ENCODE results near the gene FAAP20.

The FAAP20 gene

DNA sequence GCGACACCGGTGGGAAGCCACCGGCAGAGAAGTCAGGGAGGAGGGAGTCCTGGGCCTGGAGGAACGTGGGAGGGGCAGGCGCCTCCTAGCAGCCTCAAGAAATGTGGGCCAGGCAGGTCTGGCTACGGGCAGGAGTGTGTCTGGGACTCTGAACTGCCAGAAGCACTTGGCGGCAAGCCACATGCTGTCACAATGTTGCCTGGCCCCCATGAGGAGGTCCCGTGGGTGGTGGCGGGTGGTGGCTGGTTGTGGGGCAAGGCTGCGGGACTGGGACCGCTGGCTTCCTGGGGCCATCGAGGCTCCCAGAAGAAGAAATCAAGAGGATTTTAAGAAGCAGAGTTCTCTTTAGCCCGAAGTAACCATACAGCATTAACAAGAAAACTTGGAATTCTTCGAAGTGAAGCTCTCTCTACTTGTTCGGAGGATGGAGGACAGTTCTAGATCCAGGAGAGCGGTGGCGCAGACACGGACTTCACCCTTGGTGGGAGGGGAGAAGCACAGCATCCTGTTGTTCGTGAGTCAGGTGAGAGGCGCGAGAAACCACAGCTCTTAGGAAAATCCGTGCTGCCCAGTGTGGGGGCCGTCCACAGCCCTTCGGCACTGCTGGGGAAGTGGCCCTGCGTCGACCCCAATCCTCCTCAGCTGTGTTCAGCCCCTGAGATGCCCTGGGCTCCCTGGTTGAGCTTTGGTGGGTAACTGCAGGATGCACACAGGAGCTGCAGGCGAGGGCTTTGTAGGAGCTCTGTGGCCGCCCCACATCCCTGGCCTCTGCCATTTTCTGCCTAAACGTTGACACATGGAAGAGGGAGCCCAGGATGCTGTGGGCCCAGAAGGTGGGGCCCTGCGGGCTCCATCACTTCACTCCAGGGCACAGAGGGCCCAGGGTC is 45.9 kb upstream of the FAAP20 start (continued):
- TF ChIP-seq, protein P1, sequence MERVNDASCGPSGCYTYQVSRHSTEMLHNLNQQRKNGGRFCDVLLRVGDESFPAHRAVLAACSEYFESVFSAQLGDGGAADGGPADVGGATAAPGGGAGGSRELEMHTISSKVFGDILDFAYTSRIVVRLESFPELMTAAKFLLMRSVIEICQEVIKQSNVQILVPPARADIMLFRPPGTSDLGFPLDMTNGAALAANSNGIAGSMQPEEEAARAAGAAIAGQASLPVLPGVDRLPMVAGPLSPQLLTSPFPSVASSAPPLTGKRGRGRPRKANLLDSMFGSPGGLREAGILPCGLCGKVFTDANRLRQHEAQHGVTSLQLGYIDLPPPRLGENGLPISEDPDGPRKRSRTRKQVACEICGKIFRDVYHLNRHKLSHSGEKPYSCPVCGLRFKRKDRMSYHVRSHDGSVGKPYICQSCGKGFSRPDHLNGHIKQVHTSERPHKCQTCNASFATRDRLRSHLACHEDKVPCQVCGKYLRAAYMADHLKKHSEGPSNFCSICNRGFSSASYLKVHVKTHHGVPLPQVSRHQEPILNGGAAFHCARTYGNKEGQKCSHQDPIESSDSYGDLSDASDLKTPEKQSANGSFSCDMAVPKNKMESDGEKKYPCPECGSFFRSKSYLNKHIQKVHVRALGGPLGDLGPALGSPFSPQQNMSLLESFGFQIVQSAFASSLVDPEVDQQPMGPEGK (tag by site-specific recombination; IDR thresholded peaks at IDR 0.05) = peak; percentile 67
- TF ChIP-seq ZNF792 (tag by site-specific recombination; IDR thresholded peaks at IDR 0.05) = no peak
- TF ChIP-seq GLIS2 (tag by site-specific recombination; IDR thresholded peaks at IDR 0.05) = peak; percentile 78
- TF ChIP-seq WT1 (tag by site-specific recombination; IDR thresholded peaks at IDR 0.05) = 0 out of 2 replicates have a peak, but pooled peaks have one; percentile 39
- TF ChIP-seq, protein P2, sequence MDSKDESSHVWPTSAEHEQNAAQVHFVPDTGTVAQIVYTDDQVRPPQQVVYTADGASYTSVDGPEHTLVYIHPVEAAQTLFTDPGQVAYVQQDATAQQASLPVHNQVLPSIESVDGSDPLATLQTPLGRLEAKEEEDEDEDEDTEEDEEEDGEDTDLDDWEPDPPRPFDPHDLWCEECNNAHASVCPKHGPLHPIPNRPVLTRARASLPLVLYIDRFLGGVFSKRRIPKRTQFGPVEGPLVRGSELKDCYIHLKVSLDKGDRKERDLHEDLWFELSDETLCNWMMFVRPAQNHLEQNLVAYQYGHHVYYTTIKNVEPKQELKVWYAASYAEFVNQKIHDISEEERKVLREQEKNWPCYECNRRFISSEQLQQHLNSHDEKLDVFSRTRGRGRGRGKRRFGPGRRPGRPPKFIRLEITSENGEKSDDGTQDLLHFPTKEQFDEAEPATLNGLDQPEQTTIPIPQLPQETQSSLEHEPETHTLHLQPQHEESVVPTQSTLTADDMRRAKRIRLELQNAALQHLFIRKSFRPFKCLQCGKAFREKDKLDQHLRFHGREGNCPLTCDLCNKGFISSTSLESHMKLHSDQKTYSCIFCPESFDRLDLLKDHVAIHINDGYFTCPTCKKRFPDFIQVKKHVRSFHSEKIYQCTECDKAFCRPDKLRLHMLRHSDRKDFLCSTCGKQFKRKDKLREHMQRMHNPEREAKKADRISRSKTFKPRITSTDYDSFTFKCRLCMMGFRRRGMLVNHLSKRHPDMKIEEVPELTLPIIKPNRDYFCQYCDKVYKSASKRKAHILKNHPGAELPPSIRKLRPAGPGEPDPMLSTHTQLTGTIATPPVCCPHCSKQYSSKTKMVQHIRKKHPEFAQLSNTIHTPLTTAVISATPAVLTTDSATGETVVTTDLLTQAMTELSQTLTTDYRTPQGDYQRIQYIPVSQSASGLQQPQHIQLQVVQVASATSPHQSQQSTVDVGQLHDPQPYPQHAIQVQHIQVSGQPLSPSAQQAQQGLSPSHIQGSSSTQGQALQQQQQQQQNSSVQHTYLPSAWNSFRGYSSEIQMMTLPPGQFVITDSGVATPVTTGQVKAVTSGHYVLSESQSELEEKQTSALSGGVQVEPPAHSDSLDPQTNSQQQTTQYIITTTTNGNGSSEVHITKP (tag by site-specific recombination; IDR thresholded peaks at IDR 0.05) = peak; percentile 27; the same call in 1 of the 2 replicates
- peak; percentile 93 for TF ChIP-seq GLIS1 (tag by site-specific recombination; IDR thresholded peaks at IDR 0.05)
- TF ChIP-seq ZNF423 (tag by site-specific recombination; IDR thresholded peaks at IDR 0.05) = peak; percentile 90
- TF ChIP-seq ZNF114 (tag by site-specific recombination; IDR thresholded peaks at IDR 0.05) = no peak

DNA sequence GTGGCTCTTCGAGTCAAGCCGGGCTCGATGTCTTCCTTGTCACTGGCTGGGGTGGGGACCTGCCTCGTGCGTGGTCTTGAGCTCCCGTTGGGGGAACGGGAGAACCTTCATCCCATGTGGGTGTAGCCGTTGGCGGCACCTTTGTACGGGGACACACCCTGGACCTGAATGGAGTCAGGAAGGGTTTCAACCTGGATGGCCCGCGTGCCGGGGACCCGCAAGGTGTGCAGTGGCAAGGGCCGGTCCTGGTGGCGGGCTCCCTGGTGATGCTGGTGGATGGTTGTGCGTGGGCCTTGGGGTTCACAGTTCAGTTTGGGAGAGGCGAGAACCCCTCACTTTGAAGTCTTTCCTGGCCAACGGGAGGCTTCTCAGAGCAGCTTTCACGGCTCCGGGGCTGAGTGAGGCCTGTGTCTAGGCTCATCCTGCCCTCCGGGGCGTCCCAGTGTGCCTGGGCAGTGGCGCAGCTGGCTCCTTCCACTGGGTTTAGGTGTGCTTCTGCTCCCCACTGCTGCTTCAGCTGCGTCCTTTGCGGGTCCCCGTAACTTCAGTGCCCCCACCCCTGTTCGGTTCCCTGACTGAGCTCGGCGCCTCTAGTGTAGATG is 44.9 kb upstream of the FAAP20 start:
- POLR2A ChIA-PET = interaction anchor here (2.2 kb wide), 1 partner anchor 12 kb away, joined by 6 read pairs; no protein-coding TSS in a partner anchor
- TF ChIP-seq ZFP69B (tag by site-specific recombination; IDR thresholded peaks at IDR 0.05) (no peak), ZNF121 (tag by site-specific recombination; IDR thresholded peaks at IDR 0.05) (no peak), PBX3 (CRISPR knock-in tag; IDR thresholded peaks at IDR 0.05) (no peak), ZBTB48 (tag by site-specific recombination; IDR thresholded peaks at IDR 0.05) (no peak), ZNF423 (tag by site-specific recombination; IDR thresholded peaks at IDR 0.05) (0 out of 2 replicates have a peak, but pooled peaks have one; percentile 27), MEIS1 (CRISPR knock-in tag; IDR thresholded peaks at IDR 0.05; ENCODE audit: borderline replicate concordance) (no peak), KLF1 (tag by site-specific recombination; IDR thresholded peaks at IDR 0.05) (peak; percentile 81), ZBTB20 (tag by site-specific recombination; IDR thresholded peaks at IDR 0.05) (0 out of 2 replicates have a peak, but pooled peaks have one; percentile 11), EGR2 (tag by site-specific recombination; IDR thresholded peaks at IDR 0.05; ENCODE audit: low read depth) (peak; percentile 29; the same call in 1 of the 2 replicates), ZFHX2 (tag by site-specific recombination; conservative IDR thresholded peaks at IDR 0.05) (peak; percentile 20; the same call in 1 of the 2 replicates), ZNF274 (IDR thresholded peaks at IDR 0.05; ENCODE audit: low read length) (no peak), ZNF274 (tag by site-specific recombination; IDR thresholded peaks at IDR 0.05; ENCODE audit: borderline replicate concordance) (no peak)
- TF ChIP-seq, protein P3, sequence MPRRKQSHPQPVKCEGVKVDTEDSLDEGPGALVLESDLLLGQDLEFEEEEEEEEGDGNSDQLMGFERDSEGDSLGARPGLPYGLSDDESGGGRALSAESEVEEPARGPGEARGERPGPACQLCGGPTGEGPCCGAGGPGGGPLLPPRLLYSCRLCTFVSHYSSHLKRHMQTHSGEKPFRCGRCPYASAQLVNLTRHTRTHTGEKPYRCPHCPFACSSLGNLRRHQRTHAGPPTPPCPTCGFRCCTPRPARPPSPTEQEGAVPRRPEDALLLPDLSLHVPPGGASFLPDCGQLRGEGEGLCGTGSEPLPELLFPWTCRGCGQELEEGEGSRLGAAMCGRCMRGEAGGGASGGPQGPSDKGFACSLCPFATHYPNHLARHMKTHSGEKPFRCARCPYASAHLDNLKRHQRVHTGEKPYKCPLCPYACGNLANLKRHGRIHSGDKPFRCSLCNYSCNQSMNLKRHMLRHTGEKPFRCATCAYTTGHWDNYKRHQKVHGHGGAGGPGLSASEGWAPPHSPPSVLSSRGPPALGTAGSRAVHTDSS (tag by site-specific recombination; IDR thresholded peaks at IDR 0.05) = no peak
- TF ChIP-seq, protein P4, sequence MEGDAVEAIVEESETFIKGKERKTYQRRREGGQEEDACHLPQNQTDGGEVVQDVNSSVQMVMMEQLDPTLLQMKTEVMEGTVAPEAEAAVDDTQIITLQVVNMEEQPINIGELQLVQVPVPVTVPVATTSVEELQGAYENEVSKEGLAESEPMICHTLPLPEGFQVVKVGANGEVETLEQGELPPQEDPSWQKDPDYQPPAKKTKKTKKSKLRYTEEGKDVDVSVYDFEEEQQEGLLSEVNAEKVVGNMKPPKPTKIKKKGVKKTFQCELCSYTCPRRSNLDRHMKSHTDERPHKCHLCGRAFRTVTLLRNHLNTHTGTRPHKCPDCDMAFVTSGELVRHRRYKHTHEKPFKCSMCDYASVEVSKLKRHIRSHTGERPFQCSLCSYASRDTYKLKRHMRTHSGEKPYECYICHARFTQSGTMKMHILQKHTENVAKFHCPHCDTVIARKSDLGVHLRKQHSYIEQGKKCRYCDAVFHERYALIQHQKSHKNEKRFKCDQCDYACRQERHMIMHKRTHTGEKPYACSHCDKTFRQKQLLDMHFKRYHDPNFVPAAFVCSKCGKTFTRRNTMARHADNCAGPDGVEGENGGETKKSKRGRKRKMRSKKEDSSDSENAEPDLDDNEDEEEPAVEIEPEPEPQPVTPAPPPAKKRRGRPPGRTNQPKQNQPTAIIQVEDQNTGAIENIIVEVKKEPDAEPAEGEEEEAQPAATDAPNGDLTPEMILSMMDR (tag by site-specific recombination; IDR thresholded peaks at IDR 0.05) = no peak
- Histone ChIP-seq H3K4me3 (ENCODE audit: low read depth, low read length) (no peak overlapping the region), H3K9me3 (ENCODE audit: control insufficient read depth, insufficient read depth, low read depth, low read length) (no peaks in the 10 kb centered on the region), H3K27ac (ENCODE audit: extremely low read depth, low read depth, low read length) (peak overlapping the region; percentile 32; the same call in 1 of the 2 replicates), H3K4me1 (ENCODE audit: control insufficient read depth, insufficient read depth, low read length) (peaks cover 23% of the 10 kb centered on the region), H3K36me3 (ENCODE audit: control insufficient read depth in 2 of 2, insufficient read depth in 1 of 2, low read length in 2 of 2) (peaks cover 0 to 51% of the 10 kb centered on the region in 2 experiments; a peak in 2 of 3 replicates)
- CTCF ChIA-PET = interaction anchor here (0.6 to 0.7 kb wide), 2 partner anchors 113 to 142 kb away, joined by 3 to 5 read pairs; no protein-coding TSS in a partner anchor
